OCI-M1 (cell line): Measurements from ENCODE around the gene ZNF140.
A peak's percentile ranks its signal among the peaks of the same experiment; 100 is the strongest.

ENCODE experiments used
- DNase-seq: peaks from one replicate; lab custom pipeline; 2025; lab: John Stamatoyannopoulos, UW

The ZNF140 gene

DNA sequence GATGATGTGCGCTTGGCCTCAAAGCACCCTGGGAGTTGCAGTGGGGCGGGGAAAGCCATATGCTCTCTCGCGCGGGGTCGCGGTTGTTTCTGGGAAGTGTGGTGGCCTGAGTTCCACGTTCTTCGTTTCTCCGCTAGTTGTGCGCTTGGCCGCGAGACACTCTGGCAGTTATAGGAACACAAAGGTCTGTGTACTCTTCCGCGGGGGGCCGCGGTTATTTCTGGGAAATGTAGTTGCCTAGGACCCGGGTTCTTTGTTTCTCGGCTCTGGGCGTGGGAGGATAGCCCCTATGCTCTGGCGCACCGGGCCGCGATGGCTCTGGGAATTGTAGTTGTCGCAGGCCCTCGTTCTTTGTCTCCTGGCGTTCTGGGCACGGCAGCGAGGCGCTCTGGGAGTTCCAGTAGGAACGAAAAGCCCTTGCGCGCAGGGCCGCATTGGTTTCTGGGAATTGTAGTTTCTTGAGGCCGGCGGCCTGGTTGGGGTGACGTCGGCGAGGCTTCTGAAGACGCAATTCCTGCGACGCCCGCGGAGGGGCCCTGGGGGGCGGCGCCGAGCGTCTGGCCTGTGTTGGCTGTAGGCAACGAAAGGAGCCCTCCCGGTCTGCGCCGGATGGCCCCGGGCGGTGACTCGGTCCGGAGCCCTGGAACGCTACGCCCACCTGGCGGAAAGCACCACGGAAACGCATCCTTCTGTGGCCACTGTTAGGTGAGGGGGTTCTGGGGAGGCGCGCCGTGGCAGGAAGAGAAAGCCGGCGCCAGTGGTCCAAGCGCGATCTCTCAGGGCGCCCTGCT, at the start of gene ZNF140:
Gene ZNF140 (plus strand): TSS at position 556 of the 791 bp plus-strand sequence. CDS start 398 bp downstream, outside the sequence.
- peak; percentile 97 for DNase-seq

DNA sequence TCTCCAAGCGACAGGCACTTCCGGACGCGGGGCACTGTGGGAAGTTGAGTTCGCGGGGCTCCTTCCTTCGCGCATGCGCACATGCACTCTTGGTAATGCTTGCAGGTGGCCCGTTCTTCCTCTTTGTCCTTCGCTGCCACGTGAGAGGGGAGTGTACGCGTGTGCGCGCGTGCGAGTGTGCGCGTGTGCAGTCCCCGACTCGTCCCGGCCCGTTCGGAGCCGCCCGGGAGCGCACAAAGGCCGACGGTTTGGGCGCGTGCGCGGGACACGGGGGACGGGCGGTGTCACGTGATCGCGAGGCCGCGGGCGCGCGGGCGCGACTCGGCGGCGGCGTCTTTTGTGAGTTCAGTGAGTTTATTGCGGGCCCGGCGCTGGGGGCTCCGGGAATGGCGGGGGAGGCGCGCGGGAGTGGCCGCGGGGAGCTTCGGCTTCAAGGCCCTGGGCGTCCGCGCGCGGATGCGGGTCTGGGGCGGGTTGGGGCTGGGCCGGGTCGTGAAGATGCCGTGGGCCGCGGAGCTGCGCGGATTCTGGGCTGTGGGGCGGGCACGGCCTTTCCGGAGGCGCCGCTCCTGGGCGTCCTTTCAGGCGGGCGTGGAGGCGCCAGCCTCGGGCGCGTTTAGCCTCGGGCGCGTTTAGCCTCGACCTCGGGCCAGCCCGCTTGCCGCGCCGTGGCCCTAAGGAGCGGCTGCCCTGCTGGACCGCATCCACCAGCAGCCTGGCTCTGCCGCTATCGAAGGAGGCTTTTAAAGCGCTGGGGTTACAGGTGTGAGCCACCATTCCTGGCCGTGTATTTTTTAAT, 43.3 kb upstream of the ZNF140 start, which contains the start of gene ZNF84:
Gene ZNF84 (plus strand): TSS at position 303 of the 799 bp plus-strand sequence. CDS start 3,959 bp downstream, outside the sequence.
- DNase-seq = peak; percentile 99

DNA sequence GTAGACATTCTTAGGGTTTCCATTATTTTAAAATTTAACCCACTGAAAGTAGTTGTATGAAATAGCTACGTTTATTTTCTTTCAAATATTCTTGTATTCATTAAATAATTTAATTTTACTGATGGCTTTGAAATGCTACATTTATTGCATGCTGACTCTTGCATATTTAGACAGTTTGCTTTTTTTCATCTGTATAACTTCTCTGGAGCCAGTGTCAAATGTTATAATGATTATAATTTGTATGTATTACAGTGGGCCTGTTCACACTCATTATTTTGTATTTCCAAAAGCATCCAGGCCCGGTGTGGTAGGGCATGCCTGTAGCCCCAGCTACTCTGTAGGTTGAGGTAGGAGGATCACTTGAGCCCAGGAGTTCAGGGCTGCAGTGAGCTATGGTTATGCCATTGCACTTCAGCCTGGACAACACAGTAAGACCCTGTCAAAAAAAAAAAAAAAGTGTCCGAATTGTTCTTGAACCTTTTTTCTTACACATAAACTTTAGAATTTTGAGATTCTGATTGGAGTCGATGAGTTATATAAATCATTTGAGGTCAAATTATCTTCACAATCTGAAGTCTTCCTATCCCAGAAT, 42.5 kb upstream of the ZNF140 start:
- DNase-seq = peak; percentile 46

DNA sequence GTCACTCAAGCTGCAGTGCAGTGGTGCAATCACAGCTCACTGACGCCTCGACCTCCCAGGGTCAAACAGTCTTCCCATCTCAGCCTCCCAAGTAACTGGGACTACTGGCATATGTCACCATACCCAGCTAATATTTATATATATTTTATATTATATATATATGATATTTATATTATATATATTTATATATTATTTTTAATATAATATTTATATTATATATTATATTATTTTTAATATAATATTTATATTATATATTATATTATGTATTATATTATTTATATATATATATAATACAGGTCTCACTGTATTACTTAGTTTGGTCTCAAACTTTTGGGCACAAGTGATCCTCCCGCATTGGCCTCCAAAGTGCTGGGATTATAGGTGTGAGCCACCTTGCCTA, 34.0 kb upstream of the ZNF140 start:
- DNase-seq = no peak

DNA sequence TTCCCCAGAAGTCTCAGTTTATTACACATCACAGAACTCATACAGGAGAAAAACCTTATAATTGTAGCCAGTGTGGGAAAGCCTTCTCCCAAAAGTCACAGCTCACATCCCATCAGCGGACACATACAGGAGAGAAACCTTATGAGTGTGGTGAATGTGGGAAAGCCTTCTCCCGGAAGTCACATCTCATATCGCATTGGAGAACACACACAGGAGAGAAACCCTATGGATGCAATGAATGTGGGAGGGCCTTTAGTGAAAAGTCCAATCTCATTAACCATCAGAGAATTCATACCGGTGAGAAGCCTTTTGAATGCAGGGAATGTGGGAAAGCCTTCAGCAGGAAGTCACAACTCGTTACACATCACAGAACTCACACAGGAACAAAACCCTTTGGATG, 23.3 kb upstream of the ZNF140 start:
- no peak for DNase-seq

DNA sequence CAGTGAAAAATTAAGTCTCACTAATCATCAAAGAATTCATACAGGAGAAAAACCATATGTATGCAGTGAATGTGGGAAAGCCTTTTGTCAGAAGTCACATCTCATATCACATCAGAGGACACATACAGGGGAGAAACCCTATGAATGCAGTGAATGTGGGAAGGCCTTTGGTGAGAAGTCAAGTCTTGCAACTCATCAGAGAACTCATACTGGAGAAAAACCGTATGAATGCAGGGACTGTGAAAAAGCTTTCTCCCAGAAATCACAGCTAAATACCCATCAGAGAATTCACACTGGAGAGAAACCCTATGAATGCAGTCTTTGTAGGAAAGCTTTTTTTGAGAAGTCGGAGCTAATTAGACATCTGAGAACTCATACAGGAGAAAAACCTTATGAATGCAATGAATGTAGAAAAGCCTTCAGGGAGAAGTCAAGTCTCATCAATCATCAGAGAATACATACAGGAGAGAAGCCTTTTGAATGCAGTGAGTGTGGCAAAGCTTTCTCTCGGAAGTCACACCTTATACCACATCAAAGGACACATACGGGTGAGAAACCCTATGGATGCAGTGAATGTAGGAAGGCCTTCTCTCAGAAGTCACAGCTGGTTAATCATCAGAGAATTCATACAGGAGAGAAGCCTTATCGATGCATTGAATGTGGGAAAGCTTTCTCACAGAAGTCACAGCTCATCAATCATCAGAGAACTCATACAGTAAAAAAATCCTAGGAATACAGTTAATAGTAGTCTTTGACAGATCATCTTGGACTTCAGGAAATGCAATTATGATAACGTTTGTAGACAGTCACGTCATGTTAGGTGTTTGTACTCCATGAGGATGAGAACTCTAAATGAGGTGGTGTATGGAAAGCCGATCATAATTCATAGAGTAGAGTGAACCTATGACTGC, 22.3 kb upstream of the ZNF140 start:
- DNase-seq = peak; percentile 30

DNA sequence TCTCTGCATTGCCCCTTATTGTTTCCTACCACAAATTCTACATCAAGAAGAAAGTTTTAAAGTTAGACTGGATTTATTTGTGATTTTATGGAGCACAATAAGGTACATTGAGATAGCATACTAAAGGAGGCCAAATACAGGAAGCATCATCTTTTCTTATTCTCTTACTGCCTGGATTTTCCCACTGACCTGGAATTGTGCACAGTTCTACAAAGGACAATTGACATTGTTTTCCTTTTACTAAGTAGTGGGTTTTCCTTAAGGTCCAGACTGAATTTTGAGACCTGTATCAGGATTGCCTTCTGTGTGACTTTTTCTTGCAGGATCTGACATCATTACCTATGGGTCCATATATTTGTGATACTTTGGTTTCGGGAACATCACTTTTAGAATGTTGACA, 18.8 kb upstream of the ZNF140 start:
- no peak for DNase-seq

DNA sequence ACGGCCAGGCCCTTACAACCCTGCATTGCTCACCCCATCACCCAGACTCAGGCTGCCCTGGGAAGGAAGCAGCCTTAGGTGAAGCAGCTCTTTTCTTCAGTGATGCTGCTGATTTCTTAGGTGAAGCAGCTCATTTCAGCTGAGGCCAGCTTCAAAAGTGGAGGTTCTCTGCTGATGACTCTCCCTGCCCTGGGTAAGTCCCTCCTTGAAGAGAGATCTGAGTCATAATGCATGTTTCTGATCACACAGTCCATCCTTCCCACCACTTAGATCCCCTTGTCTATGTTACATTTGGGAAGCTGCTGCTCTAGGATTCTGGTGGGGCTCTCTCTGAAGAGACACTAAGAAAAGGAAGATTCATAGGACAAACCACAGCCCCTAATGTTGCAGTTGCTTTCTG, 17.2 kb upstream of the ZNF140 start:
- no peak for DNase-seq

DNA sequence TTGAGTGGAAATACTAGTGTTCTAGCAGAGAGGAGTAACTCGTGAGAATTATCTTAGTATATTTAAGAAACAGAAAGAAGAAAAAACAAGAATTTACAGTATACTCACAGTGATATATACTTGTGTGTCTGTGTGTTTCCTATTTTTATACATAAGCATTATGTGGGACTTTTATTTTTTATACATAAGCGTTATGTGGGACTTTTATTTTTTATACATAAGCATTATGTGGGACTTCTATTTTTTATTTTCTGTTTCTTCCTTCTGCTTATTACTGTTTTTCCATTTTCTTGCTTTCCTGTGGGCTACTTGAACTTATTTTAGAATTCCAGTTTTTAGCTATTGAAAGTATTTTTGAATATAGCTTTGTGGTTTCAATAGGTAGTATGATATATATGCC, 6.9 kb upstream of the ZNF140 start:
- DNase-seq = no peak

DNA sequence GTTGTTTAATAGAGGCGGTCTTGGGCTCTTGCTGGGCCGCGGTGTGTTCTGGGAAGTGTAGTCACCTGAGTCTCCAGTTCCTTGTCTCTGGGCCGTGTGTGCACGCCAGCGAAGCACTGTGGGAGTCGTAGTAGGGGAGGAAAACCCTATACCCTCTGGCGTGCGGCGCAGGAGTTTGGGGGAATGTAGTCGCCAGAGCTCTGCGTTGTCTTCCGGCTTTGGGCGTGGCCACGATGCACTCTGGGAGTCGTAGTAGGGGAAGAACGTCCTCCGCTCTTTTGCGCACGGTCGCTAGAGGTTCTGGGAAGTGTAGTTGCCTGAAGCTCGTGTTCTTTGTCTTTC, 726 bp upstream of the ZNF140 start:
- DNase-seq = peak; percentile 99

DNA sequence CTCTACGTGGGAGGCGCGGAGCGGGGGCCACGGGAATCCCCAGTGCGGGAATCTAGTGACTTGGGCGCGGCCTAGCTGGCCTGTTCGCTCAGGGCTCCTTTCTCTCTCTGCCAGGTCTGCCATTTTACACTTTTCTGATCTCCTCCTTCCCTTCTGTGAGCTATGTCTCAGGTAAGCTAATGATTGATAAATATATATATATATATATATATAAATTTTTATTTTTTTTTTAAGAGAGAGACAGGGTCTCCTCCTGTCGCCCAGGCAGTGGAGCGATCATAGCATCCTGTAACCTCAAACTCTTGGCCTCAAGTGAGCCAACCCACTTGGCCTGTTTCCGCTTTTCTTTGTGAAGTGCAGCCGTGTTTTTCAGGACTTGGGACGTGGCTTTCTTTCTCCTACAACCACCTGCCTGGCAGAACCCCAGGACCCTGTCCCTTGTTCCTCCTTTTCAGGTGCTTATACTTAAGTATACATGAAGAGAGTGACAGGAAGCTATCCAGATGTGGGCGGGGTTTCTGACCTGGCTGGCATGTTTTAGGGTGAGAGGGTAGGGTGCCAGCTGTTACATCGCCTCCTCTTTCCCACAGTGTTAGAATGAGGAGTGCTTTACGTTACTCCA, 547 bp downstream of the ZNF140 start:
- peak; percentile 42 for DNase-seq

DNA sequence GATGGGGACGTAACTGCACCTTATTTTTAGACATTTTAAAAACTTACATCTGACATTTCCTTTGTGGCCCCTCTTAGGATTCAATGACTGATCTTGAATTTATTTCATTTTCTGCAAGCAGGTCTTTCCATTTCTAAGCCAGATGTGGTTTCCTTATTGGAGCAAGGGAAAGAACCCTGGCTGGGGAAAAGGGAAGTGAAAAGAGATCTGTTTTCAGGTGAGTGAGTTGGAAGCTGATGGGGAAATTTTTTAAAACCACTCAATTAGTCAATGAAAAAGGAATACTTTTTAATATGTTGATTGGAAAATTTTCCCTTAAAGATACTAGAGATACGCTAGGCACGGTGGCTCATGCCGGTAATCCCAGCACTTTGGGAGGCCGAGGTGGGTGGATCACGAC, 2.6 kb downstream of the ZNF140 start:
- no peak for DNase-seq

DNA sequence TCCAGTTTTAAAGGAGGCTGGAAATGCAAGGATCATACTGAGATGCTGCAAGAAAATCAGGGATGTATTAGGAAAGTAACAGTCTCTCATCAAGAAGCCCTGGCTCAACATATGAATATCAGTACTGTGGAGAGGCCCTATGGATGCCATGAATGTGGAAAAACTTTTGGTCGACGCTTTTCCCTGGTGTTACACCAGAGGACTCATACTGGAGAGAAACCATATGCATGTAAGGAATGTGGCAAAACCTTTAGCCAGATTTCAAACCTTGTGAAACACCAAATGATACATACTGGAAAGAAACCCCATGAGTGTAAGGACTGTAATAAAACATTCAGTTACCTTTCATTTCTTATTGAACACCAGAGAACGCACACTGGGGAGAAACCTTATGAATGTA, 24.9 kb downstream of the ZNF140 start:
- DNase-seq = no peak

DNA sequence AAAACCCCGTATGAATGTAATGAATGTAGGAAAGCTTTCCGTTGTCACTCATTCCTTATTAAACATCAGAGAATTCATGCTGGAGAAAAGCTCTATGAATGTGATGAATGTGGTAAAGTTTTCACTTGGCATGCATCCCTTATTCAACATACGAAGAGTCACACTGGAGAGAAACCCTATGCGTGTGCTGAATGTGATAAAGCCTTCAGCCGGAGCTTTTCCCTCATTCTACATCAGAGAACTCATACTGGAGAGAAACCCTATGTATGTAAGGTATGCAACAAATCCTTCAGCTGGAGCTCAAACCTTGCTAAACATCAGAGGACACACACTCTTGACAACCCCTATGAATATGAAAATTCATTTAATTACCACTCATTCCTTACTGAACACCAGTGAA, 25.5 kb downstream of the ZNF140 start:
- peak; percentile 29 for DNase-seq

DNA sequence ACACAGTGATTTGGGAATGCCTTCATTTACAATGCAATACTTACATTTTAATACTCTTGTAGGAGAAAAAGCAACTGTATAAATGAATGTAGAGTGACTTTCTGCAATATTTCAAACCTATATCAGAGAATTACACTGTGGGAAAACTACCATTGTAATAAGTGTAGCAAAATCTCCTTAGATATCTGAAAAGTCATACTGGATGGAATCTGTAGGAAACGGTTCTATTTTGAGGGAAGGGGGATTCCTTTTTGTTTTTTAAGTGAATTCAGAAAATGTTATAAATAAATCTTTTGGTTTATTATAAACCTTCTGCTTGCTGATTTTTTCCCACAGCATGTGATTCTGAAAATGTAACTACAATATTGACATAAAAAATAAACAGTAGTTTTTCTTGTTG, 26.4 kb downstream of the ZNF140 start:
- no peak for DNase-seq

DNA sequence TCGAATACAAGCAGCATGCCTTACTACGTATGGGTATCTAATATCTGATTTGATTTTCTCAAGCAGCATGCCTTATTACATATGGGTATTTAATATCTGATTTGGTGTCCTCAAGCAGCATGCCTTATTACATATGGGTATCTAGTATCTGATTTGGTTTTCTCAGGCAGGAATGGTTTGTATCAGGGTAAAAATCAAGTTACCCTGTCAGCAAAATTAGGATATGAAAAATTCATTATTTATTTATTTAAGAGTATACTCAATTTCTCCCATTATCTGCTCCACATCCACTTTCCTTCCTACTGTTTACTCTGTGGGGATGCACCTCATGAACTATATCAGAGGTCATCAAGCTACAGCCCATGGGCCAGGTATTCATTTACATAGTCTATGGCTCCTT, 27.4 kb downstream of the ZNF140 start:
- no peak for DNase-seq

DNA sequence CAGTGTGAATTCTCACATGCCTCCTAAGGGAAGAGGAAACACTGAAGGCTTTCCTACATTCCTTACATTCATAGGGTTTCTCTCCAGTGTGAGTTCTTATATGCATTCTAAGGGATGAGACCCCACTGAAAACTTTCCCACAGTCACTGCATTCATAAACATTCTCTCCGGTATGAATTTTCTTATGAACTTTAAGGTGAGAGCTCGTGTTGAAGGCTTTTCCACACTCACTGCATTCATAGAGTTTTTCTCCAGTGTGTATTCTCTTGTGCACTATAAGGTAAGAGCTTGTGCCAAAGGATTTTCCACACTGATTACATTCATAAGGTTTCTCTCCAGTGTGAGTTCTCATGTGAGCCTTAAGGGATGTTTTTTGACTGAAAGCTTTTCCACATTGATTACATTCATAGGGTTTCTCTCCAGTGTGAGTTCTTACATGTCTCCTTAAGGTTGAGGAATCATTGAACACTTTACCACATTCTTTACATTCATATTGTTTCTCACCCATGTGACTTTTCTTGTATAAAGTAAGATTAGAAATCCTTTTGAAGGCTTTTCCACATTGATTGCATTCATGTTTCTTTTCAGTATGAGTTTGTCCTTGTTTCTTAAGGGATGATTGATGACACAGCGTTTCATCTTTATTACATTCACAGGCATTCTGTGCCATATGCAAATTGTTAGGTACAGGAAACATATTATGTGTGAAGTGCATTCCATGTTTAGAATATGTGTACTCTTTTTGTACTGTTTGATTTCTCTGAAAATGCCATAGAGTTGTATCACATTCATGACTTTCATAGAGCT, 39.9 kb downstream of the ZNF140 start:
- peak; percentile 14 for DNase-seq

DNA sequence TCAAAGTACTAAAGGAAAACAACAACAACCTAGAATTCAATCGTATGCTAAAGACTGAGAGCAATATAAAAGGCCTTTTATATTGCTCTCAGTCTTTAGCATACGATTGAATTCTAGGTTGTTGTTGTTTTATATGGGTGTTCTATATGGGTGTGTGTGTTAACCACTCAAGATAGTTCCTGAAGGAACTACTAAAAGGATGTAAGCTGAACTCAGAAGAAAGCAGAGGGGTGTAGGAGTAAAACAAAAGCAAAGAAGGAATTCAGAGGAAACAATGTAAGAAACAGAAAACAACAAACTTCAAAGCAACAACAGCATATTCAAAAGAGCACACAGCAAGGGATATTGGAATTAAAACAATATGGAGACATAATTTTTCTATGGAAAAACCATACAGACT, 44.0 kb downstream of the ZNF140 start:
- no peak for DNase-seq

DNA sequence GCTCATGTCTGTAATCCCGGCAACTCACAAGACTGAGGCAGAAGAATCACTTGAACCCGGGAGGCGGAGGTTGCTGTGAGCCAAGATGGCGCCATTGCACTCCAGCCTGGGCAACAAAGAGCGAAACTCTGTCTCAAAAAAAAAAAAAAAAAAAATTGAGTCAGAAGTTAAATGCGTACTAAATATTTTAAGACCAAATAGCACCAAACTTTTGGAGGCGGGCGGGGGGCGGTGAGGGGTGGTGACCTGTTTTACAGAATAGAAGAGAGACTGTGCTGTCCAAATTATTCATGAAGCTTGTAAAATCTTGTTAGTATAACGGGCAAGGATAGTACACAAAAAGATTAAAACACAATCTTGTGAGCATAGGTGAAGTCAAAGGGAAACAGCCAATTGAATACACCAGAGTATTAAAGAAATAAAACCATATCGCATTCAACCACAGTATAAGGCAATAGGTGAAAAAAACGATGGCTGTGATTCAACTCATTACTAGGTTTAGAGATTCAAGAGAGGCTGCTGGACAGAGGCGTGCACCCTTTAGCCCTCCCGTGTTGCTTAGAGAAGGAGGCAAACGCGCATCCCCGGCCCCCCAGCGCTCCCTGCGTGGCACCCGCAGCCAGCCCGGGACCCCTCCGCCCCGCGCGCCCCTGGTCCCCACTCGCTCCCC, 48.8 kb downstream of the ZNF140 start:
- peak; percentile 71 for DNase-seq
